ENCODE measurements around the gene SRRD. TPM values are rescaled to one million over a fixed set of nuclear protein-coding genes. Genes with fewer than 3 reads are reported as not detected.

SRRD gene
- total and polyA plus RNA-seq, 2 of the 13 experiments (the other 11 are each of a cell fraction or from before 2014, with no cell fraction given): 22.8 to 36.6 TPM

GRCh38 chr22:26534874-26535602, 51.4 kb downstream of the SRRD start:
- Histone ChIP-seq H3K36me3 (replicated peaks in 1 of 2; ENCODE audit: control insufficient read depth in 1 of 2, insufficient read depth in 2 of 2, low read length in 2 of 2) (peaks cover 0 to 14% of the 10 kb centered on the region in 2 experiments; a peak in 4 of 5 replicates), H4K20me1 (ENCODE audit: insufficient read depth, low read length) (no peaks in the 10 kb centered on the region), H3K79me2 (ENCODE audit: insufficient read depth, low read length) (no peaks in the 10 kb centered on the region), H3K4me1 (ENCODE audit: insufficient read depth, low read length) (no peaks in the 10 kb centered on the region), H3K9me3 (ENCODE audit: low read length) (no peaks in the 10 kb centered on the region), H3K4me3 (replicated peaks in 1 of 3; ENCODE audit: insufficient read depth in 1 of 3, low read depth in 2 of 3, low read length in 3 of 3) (no peak overlapping the region), H3K27me3 (ENCODE audit: control insufficient read depth in 1 of 2, insufficient read depth in 2 of 2, low read length in 2 of 2) (no peaks in the 10 kb centered on the region), H3K27ac (ENCODE audit: extremely low read length, insufficient read depth, low read length) (no peak overlapping the region), H3K4me2 (ENCODE audit: low read depth, low read length) (no peak overlapping the region), H2AFZ (ENCODE audit: low read length) (no peak overlapping the region), H3K9ac (ENCODE audit: insufficient read depth, low read depth, low read length) (no peak overlapping the region)
- ChIA-PET POLR2A (no interaction called here), CTCF (ENCODE audit: low intra/inter-chr PET ratio, low total read pairs) (no interaction called here)
- ATAC-seq: no peak
- TF ChIP-seq E2F1 (CRISPR knock-in tag; IDR thresholded peaks at IDR 0.05) (no peak), KLF12 (CRISPR knock-in tag; IDR thresholded peaks at IDR 0.05; ENCODE audit: borderline replicate concordance) (no peak), TRAFD1 (CRISPR knock-in tag; IDR thresholded peaks at IDR 0.05; ENCODE audit: borderline replicate concordance) (no peak), MAFK (conservative IDR thresholded peaks at IDR 0.05 in 1 of 2, IDR thresholded peaks at IDR 0.05 in 1 of 2; ENCODE audit: low read length in 2 of 2) (peak; percentile 56 to 91; a peak in 3 of 4 replicates), MAFF (IDR thresholded peaks at IDR 0.05; ENCODE audit: low read depth, low read length) (peak; percentile 84)
- in situ Hi-C loops (cut with HindIII; ENCODE audit: extremely low pct_ligation_motif_present, low pct_unique_long_range_greater_than_20kb) (no loop called here), intact Hi-C loops (cut with micrococcal nuclease; ENCODE audit: unreplicated experiment) (no loop called here)
- TSS peak; percentile 40 for BruUV-seq (replicated peaks)
- 90% methylated on average over 13 of the region's 13 CpGs for WGBS (ENCODE audit: low lambda C conversion rate)
- no peak for FAIRE-seq
- DNase-seq (ENCODE audit: low spot score): no peak
